Ovary (tissue), 3 donors: ENCODE data around the gene ARF1.

Experiments used
- POLR2A ChIP-seq: fragments of 450-650 bp; IDR thresholded peaks from one replicate; pipeline ENCODE4 v1.6.1; 2017; ENCODE audit warnings: antibody characterized with exemption, mild to moderate bottlenecking, moderate library complexity
- TF ChIP-seq, protein P1 (sequence below), 3 donors: fragments of 450-650 bp in 2 of 3; fragments of 200-600 bp in 1 of 3; IDR thresholded peaks; one replicate each; pipeline versions ENCODE4 v1.5.1 to v1.8.0; 2016 to 2022; ENCODE audit warnings: antibody characterized with exemption in 3 of 3, mild to moderate bottlenecking in 1 of 3
- donor health status: DM: no; HTN: no; CAD: no.

DNA sequence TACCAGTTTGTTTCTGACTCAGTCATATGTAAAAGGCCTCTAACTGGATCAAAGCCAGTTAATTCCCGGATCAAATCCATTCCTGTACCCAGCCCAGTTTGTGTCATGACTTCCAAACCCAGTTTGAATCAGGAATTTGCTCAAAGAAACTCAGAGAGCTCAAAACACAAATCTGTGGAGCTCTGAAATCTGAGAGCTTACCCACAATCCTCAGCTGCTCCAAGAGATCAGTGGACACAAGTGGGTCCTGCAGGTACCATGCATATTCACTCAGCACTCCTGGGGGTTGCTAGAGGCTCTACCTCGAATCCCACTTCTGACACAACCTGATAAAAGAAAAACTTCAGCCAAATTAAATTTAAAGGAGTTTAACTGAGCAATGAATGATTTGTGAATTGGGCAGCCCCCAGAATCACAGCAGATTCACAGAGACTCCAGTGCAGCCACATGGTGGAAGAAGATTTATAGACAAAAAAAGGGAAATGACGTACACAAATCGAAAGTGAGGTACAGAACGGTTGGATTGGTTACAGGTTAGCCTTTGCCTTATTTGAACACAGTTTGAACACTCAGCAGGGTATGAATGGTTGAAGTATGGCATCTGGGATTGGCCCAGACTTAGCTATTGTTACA is 38.5 kb downstream of the ARF1 start:
- TF ChIP-seq, protein P1, sequence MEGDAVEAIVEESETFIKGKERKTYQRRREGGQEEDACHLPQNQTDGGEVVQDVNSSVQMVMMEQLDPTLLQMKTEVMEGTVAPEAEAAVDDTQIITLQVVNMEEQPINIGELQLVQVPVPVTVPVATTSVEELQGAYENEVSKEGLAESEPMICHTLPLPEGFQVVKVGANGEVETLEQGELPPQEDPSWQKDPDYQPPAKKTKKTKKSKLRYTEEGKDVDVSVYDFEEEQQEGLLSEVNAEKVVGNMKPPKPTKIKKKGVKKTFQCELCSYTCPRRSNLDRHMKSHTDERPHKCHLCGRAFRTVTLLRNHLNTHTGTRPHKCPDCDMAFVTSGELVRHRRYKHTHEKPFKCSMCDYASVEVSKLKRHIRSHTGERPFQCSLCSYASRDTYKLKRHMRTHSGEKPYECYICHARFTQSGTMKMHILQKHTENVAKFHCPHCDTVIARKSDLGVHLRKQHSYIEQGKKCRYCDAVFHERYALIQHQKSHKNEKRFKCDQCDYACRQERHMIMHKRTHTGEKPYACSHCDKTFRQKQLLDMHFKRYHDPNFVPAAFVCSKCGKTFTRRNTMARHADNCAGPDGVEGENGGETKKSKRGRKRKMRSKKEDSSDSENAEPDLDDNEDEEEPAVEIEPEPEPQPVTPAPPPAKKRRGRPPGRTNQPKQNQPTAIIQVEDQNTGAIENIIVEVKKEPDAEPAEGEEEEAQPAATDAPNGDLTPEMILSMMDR (IDR thresholded peaks at IDR 0.05) = no peak
- TF ChIP-seq POLR2A = no peak
